ENCODE data around the gene EFNA5. TPM values are rescaled to one million over a fixed set of nuclear protein-coding genes. Genes with fewer than 3 reads are reported as not detected.

EFNA5 gene
- total and polyA plus RNA-seq, 2 experiments from 2014 or later, result 7.5 to 10.1 TPM

DNA sequence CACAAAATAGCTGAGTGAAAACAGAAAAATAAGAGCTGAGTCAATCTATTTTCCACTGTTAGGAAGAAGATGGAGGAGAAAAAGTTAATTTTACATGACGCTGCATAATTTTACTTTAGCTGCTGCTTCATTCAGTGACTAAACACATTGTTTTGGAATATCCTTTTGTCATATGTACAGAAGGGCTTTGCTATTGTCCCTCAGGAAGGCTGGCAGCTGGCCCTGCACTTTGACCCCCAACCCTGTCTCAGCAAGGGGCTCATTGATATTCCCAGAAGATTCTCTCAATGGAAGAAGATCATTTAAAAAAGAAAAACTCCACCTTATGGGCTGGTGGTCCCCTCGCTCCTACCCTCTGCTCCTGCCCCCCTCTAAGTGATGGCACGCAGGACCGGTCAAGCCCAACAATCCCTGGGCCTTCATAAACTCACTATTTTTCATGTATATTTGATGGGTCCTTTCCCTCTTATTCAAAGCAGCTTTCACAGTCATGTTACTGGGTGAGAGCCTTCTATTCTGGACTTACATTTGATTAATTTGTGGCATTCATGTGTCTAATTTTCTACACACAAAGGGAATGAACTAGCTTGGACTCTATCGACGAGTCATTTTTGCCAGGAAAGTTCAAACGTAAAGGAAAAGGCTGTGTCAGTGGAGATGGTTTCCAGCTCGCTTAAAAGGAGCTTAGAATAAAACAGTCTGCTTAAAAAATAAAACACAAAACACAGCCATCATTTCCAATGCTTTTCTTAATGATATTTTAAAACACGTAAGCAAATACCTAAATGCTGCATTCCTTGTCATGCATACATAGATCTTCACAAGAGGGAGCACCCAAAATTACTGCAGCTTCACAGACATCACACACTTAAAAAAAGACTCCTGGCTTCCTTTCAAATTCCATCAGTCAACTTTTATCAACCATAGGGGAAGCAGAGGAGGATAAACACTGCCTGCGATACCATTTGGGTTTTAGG lies 104.7 kb downstream of the EFNA5 start:
- Mint-ChIP-seq H3K4me1 (peaks cover 64% of the 10 kb centered on the region), H3K36me3 (ENCODE audit: low read depth) (no peaks in the 10 kb centered on the region), H3K4me3 (peak overlapping the region; percentile 20), H3K9me3 (no peaks in the 10 kb centered on the region), H3K27me3 (ENCODE audit: insufficient read depth, low read depth, poor library complexity) (no peaks in the 10 kb centered on the region), H3K27ac (peak overlapping the region; percentile 50)
- ATAC-seq (peak; percentile 41), DNase-seq (ENCODE audit: low spot score) (no peak)
- no peaks in the 10 kb centered on the region for H4K20me1 ChIP-seq (replicated peaks; ENCODE audit: insufficient read depth)
- no peaks in the 10 kb centered on the region for H3K36me3 ChIP-seq (ENCODE audit: insufficient read depth)
- H3K4me3 ChIP-seq, result 0 out of 2 replicates have a peak overlapping the region, but pooled peaks have one; percentile 12
- peak overlapping the region; percentile 56 for H3K4me2 ChIP-seq
- H3K9me2 ChIP-seq (ENCODE audit: insufficient read depth), result no peaks in the 10 kb centered on the region
- no peaks in the 10 kb centered on the region; the same call in 1 of the 2 replicates for H3F3A ChIP-seq (replicated peaks; ENCODE audit: low read depth)
- no peak for TF ChIP-seq ZNF114 (CRISPR knock-in tag; IDR thresholded peaks at IDR 0.05)
- no peak for TF ChIP-seq CREB1 (CRISPR knock-in tag; IDR thresholded peaks at IDR 0.05; ENCODE audit: low read depth)
- no peak for TF ChIP-seq POLR2AphosphoS5 (IDR thresholded peaks at IDR 0.05; ENCODE audit: low read depth)
- TF ChIP-seq ZNF462 (CRISPR knock-in tag; IDR thresholded peaks at IDR 0.05), result no peak
- no peak for TF ChIP-seq ETS1 (IDR thresholded peaks at IDR 0.05)
- TF ChIP-seq EZH2 (IDR thresholded peaks at IDR 0.05; ENCODE audit: low read depth, unreplicated experiment), result no peak
- TF ChIP-seq CTCF (conservative IDR thresholded peaks at IDR 0.05; ENCODE audit: low read depth in 2 of 2), result no peak
- no peak for TF ChIP-seq ZNF331 (CRISPR knock-in tag; IDR thresholded peaks at IDR 0.05; ENCODE audit: low read depth)
- TF ChIP-seq NANOG (IDR thresholded peaks at IDR 0.05; ENCODE audit: borderline replicate concordance), result no peak
- TF ChIP-seq JUNB (IDR thresholded peaks at IDR 0.05; ENCODE audit: unreplicated experiment), result no peak
- peaks cover 20% of the 10 kb centered on the region; the same call in 1 of the 2 replicates for H3K79me2 ChIP-seq (replicated peaks; ENCODE audit: insufficient read depth)
- H3K27me3 ChIP-seq (ENCODE audit: insufficient read depth), result no peaks in the 10 kb centered on the region
- H3K27ac ChIP-seq (ENCODE audit: low read depth), result peak overlapping the region; percentile 33
- H3K4me1 ChIP-seq (ENCODE audit: insufficient read depth), result peaks cover 66% of the 10 kb centered on the region
- no peak overlapping the region for H2AFZ ChIP-seq
